HUES6 (cell line): ENCODE results near the gene CRTAC1.

Experiments used
- H3K27ac ChIP-seq: 2 replicates; pipeline ENCODE4 v1.7.0; 2013; ENCODE audit warnings: low read depth, mild to moderate bottlenecking, low read length, inconsistent platforms
- H3K27me3 ChIP-seq: 2 replicates; pipeline ENCODE4 v1.6.1; 2013; ENCODE audit warnings: low read length; ENCODE audit not compliant: control insufficient read depth, insufficient read depth
- H3K36me3 ChIP-seq: 2 replicates; pipeline ENCODE4 v1.6.1; 2013; ENCODE audit warnings: low read length; ENCODE audit not compliant: control insufficient read depth, insufficient read depth
- H3K4me1 ChIP-seq: 2 replicates; pipeline ENCODE4 v1.6.1; 2013; ENCODE audit warnings: low read length; ENCODE audit not compliant: control insufficient read depth, insufficient read depth
- H3K4me3 ChIP-seq: 2 replicates; pipeline ENCODE4 v1.5.1; 2013; ENCODE audit warnings: low read depth, low read length
- H3K9ac ChIP-seq: one replicate; pipeline ENCODE4 v1.6.1; 2013; ENCODE audit warnings: mild to moderate bottlenecking, low read length
- H3K9me3 ChIP-seq: 2 replicates; pipeline ENCODE4 v1.6.1; 2013; ENCODE audit warnings: low read depth, low read length; ENCODE audit not compliant: control insufficient read depth, insufficient read depth

Gene CRTAC1

DNA sequence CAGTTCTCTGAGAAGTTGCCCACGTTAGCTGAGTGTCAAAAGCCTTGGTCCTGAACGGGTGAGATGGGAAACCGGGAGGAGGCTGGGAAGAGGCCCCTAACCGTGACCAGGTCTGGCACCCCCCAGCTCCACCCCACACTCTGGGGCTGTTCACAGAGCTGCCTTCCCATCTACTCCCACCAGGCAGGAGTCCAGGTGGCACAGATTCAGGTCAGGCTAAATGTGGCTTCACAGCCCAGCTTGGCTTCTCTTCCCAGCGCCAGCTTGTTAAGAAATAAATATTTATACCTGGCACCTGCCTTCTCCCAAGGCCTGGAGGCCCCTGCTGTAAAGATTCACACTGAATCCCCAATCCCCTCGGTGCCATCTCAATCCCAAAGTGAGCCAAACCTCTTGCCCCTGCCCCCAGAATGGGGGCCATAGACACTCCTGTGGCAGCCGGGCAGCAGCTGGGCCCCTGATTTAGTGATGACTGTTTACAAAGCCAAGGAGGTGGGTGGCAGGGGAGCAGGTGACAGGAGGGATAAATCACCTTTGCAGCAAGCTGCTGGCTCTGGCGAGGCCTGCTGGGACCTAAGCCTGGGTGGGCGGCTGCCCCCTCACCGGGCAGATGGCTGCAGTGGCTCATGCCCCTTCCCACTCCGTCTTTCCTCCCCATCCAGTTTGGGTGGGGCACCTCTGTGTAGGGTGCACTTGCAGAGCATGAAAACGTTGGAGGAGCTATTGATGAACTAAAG is 108.2 kb downstream of the CRTAC1 start:
- no peak overlapping the region for H3K27ac ChIP-seq

GRCh38 chr10:97921581-97922021 is 108.8 kb downstream of the CRTAC1 start:
- Histone ChIP-seq H3K27me3 (peaks cover 38% of the 10 kb centered on the region; the same call in 1 of the 2 replicates), H3K9me3 (no peaks in the 10 kb centered on the region), H3K36me3 (no peaks in the 10 kb centered on the region), H3K4me3 (no peak overlapping the region), H3K9ac (no peak overlapping the region), H3K27ac (no peak overlapping the region), H3K4me1 (no peaks in the 10 kb centered on the region)

More for the DNA sequence above, 108.2 kb downstream of the CRTAC1 start:
- Histone ChIP-seq H3K9me3 (no peaks in the 10 kb centered on the region), H3K9ac (no peak overlapping the region), H3K27me3 (peaks cover 32% of the 10 kb centered on the region; the same call in 1 of the 2 replicates), H3K4me3 (no peak overlapping the region), H3K4me1 (no peaks in the 10 kb centered on the region), H3K36me3 (no peaks in the 10 kb centered on the region)

DNA sequence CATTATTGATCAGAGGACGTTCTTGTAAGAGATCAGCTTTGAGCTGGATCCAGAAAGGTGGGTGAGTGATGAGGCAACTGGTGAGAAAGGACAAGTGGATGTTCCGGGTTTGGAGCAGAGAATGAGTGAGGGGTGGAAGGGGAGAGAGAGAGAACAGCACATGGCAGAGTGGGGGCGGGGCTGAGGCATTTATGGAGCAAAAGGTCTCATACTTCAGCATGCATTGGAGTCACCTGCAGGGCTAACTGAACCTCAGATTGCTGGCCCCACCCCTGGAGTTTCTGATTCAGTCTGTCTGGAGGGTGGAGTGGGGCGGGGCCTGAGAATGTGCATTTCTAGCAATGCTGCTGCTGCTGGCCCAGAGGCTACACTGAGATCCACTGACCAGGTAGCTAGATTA is 109.6 kb downstream of the CRTAC1 start:
- no peak overlapping the region for H3K4me3 ChIP-seq
- no peaks in the 10 kb centered on the region for H3K4me1 ChIP-seq
- no peak overlapping the region for H3K27ac ChIP-seq
- no peak overlapping the region for H3K9ac ChIP-seq
- no peaks in the 10 kb centered on the region for H3K36me3 ChIP-seq
- peaks cover 45% of the 10 kb centered on the region; the same call in 1 of the 2 replicates for H3K27me3 ChIP-seq
- no peaks in the 10 kb centered on the region for H3K9me3 ChIP-seq

- H3K9ac ChIP-seq = no peak overlapping the region
- H3K9me3 ChIP-seq = no peaks in the 10 kb centered on the region
- peaks cover 51% of the 10 kb centered on the region; the same call in 1 of the 2 replicates for H3K27me3 ChIP-seq
- no peaks in the 10 kb centered on the region for H3K36me3 ChIP-seq
- no peak overlapping the region for H3K4me3 ChIP-seq
- H3K27ac ChIP-seq = no peak overlapping the region
- H3K4me1 ChIP-seq = peaks cover 4% of the 10 kb centered on the region; the same call in 1 of the 2 replicates
These were observed 111.4 kb downstream of the CRTAC1 start for GRCh38 chr10:97919012-97919411.

- no peak overlapping the region for H3K9ac ChIP-seq
- no peaks in the 10 kb centered on the region for H3K9me3 ChIP-seq
- H3K36me3 ChIP-seq = no peaks in the 10 kb centered on the region
- peaks cover 4% of the 10 kb centered on the region; the same call in 1 of the 2 replicates for H3K4me1 ChIP-seq
- H3K4me3 ChIP-seq = no peak overlapping the region
- H3K27me3 ChIP-seq = peaks cover 49% of the 10 kb centered on the region; the same call in 1 of the 2 replicates
- H3K27ac ChIP-seq = no peak overlapping the region
These were observed 113.8 kb downstream of the CRTAC1 start for GRCh38 chr10:97916586-97916985.

DNA sequence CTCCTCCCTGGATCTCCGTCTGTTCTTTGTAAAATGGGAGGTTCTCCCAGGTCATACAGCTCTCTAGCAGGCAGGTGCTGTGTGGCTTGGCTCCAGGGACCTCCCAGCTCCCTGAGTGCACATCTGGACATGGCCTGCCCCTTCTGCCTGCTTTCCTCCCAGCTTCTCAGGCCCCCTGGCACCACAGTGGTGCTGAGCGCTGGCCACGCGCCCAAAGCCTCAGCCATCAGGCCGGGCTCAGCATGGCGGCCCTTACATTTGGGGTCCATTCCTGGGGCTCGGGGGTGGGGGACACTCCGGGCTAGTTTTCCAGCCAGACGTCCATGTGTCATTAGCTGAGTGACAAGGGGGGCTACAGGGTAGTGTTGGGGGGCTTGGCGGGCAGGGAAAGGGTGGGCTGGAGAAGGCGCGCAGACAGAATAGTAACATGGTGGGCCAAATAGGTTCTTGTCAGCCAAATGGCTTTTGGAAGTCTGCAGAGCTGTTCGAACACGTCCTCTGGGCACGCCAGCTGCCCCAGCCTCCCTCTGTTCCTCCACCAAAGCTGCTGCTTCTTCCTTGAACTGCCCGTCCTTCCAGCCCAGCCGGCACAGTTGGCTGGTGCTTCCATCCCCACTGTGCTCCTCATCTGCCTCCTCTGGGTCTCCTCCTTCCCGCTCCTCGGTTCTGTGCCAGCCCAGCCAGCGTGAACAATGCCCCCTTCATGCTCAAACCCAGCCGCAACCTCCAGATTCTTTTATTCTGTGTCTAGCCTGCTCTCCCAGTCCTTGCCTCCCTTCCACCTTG is 114.9 kb downstream of the CRTAC1 start:
- H3K4me3 ChIP-seq = no peak overlapping the region
- no peaks in the 10 kb centered on the region for H3K9me3 ChIP-seq
- H3K9ac ChIP-seq = no peak overlapping the region
- H3K4me1 ChIP-seq = peaks cover 4% of the 10 kb centered on the region; the same call in 1 of the 2 replicates
- no peak overlapping the region for H3K27ac ChIP-seq
- H3K36me3 ChIP-seq = no peaks in the 10 kb centered on the region
- H3K27me3 ChIP-seq = peaks cover 49% of the 10 kb centered on the region; the same call in 1 of the 2 replicates

DNA sequence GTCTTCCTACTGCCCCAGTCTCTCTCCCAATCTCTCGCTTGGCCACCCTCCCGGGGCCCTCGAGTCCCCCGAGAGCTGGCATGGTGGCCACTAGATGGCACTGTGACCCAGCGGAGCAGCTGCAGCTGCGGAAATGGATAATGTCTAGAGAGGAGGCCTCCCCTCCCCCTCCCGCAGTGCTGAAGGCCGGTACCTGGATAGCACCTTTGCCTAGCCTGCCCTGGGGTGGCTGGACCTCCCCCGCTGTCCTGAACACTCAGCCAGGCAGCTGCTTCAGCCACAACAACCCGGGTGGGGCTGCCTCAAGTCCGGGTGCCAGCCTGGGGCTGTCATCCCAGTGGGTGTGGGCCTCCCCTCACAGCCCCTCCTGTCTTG is 115.6 kb downstream of the CRTAC1 start:
- no peak overlapping the region for H3K9ac ChIP-seq
- H3K27me3 ChIP-seq = peaks cover 49% of the 10 kb centered on the region; the same call in 1 of the 2 replicates

GRCh38 chr10:97914171-97914836 is 116.1 kb downstream of the CRTAC1 start:
- peaks cover 4% of the 10 kb centered on the region; the same call in 1 of the 2 replicates for H3K4me1 ChIP-seq
- no peaks in the 10 kb centered on the region for H3K9me3 ChIP-seq
- peaks cover 47% of the 10 kb centered on the region; the same call in 1 of the 2 replicates for H3K27me3 ChIP-seq
- no peak overlapping the region for H3K9ac ChIP-seq
- H3K27ac ChIP-seq = no peak overlapping the region
- H3K36me3 ChIP-seq = no peaks in the 10 kb centered on the region
- H3K4me3 ChIP-seq = no peak overlapping the region

More for the DNA sequence above, 115.6 kb downstream of the CRTAC1 start:
- Histone ChIP-seq H3K27ac (no peak overlapping the region), H3K4me1 (peaks cover 4% of the 10 kb centered on the region; the same call in 1 of the 2 replicates), H3K9me3 (no peaks in the 10 kb centered on the region), H3K36me3 (no peaks in the 10 kb centered on the region), H3K4me3 (no peak overlapping the region)

DNA sequence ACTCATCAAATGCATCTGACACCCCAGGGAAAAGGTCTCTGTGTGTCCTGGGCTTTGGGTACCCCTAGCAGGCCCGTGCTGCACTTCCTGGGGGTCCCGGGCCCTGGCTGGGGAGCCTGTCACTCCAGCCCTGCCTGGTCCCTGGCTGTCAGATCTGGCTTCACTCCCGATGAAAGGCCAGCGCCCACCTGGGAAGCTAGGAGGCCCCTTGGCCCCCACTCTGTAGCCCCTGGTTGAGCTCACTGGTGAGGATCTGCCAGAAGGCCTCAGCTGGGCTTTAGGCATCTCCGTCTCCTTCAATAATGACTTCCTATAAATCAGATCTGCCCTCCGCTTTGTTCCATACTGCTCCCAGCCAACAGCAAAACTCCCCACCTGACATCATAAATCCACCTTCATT is 116.8 kb downstream of the CRTAC1 start:
- peaks cover 44% of the 10 kb centered on the region; the same call in 1 of the 2 replicates for H3K27me3 ChIP-seq

GRCh38 chr10:97913193-97913592 is 117.2 kb downstream of the CRTAC1 start:
- no peaks in the 10 kb centered on the region for H3K36me3 ChIP-seq
- no peak overlapping the region for H3K4me3 ChIP-seq
- peaks cover 44% of the 10 kb centered on the region; the same call in 1 of the 2 replicates for H3K27me3 ChIP-seq
- H3K9me3 ChIP-seq = no peaks in the 10 kb centered on the region
- H3K27ac ChIP-seq = no peak overlapping the region
- no peak overlapping the region for H3K9ac ChIP-seq
- H3K4me1 ChIP-seq = peaks cover 4% of the 10 kb centered on the region; the same call in 1 of the 2 replicates

More for the DNA sequence above, 116.8 kb downstream of the CRTAC1 start:
- Histone ChIP-seq H3K9ac (no peak overlapping the region), H3K4me1 (peaks cover 4% of the 10 kb centered on the region; the same call in 1 of the 2 replicates), H3K27ac (no peak overlapping the region), H3K4me3 (no peak overlapping the region), H3K9me3 (no peaks in the 10 kb centered on the region), H3K36me3 (no peaks in the 10 kb centered on the region)
